SK-N-SH (cell line): Measurements from ENCODE around the gene PPP1R12C. TPM values are rescaled to one million over a fixed set of nuclear protein-coding genes. Genes with fewer than 3 reads are reported as not detected.

Source experiments
- CTCF ChIA-PET: fragments of 300-600, 350-600 bp; formaldehyde crosslinking; extraction: SDS; loops from one replicate; lab custom pipeline; 2021; lab: Yijun Ruan, JAX
- POLR2A ChIA-PET: fragments of 350-600 bp; sonication (Branson Sonifier 250); formaldehyde crosslinking; extraction: SDS; loops from one replicate; lab custom pipeline; 2020; ENCODE audit warnings: antibody characterized with exemption, inconsistent platforms; lab: Yijun Ruan, JAX
- DNase-seq: peaks from one replicate; pipeline ENCODE4 v3.0.0; 2012
- H2AFZ ChIP-seq: fragments of 200-600 bp; sonication (generic); 2 replicates; pipeline ENCODE4 v1.8.1; 2016; ENCODE audit warnings: antibody characterized with exemption, mild to moderate bottlenecking, low read depth
- H3F3A ChIP-seq: fragments of 200-600 bp; sonication (generic); replicated peaks from 2 replicates; pipeline ENCODE3; 2016; ENCODE audit warnings: antibody characterized with exemption, mild to moderate bottlenecking; ENCODE audit not compliant: insufficient read depth
- H3K27ac ChIP-seq, 2 experiments: fragments of 200-500 bp in 1 of 2; fragments of 200-600 bp in 1 of 2; sonication (Bioruptor generic) in 1 of 2; sonication (generic), shearing (Covaris generic) in 1 of 2; 2 replicates each; pipeline versions ENCODE4 v1.5.1 to v1.6.1; 2014 to 2016; ENCODE audit warnings: low read depth in 2 of 2, inconsistent platforms in 1 of 2, low read length in 1 of 2, mild to moderate bottlenecking in 1 of 2, mixed read lengths in 1 of 2
- H3K27me3 ChIP-seq: fragments of 200-600 bp; sonication (generic), shearing (Covaris generic); 2 replicates; pipeline ENCODE4 v1.6.1; 2016; ENCODE audit warnings: mixed run types; ENCODE audit not compliant: insufficient read depth
- H3K36me3 ChIP-seq, 2 experiments: fragments of 200-500 bp in 1 of 2; fragments of 200-600 bp in 1 of 2; sonication (Bioruptor generic) in 1 of 2; sonication (generic) in 1 of 2; replicated peaks in 1 of 2; 2 replicates each; pipeline versions ENCODE3 to v1.5.1; 2014 to 2016; ENCODE audit warnings: low read length in 1 of 2, mild to moderate bottlenecking in 1 of 2; ENCODE audit not compliant: insufficient read depth in 2 of 2, control insufficient read depth in 1 of 2
- H3K4me1 ChIP-seq, 2 experiments: fragments of 200-500 bp in 1 of 2; fragments of 200-600 bp in 1 of 2; sonication (Bioruptor generic) in 1 of 2; sonication (generic), shearing (Covaris generic) in 1 of 2; 2 replicates each; pipeline versions ENCODE4 v1.5.1 to v1.6.1; 2014 to 2016; ENCODE audit warnings: low read depth in 1 of 2, low read length in 1 of 2, mixed run types in 1 of 2; ENCODE audit not compliant: insufficient read depth in 2 of 2, control insufficient read depth in 1 of 2
- H3K4me2 ChIP-seq: fragments of 200-600 bp; sonication (generic), shearing (Covaris generic); 2 replicates; pipeline ENCODE4 v1.6.1; 2017; ENCODE audit warnings: mixed run types
- H3K4me3 ChIP-seq, 2 experiments: fragments of 200-500 bp in 1 of 2; fragments of 200-600 bp in 1 of 2; sonication (Bioruptor generic) in 1 of 2; sonication (generic), shearing (Covaris generic) in 1 of 2; 2 replicates each; pipeline versions ENCODE4 v1.5.1 to v1.8.1; 2014 to 2016; ENCODE audit warnings: low read depth in 2 of 2, inconsistent platforms in 1 of 2, low read length in 1 of 2, mild to moderate bottlenecking in 1 of 2, mixed read lengths in 1 of 2, moderate library complexity in 1 of 2
- H3K79me2 ChIP-seq: fragments of 200-600 bp; sonication (generic); 2 replicates; pipeline ENCODE4 v1.8.1; 2017; ENCODE audit warnings: mild to moderate bottlenecking; ENCODE audit not compliant: insufficient read depth
- H3K9ac ChIP-seq: fragments of 200-600 bp; sonication (generic); 2 replicates; pipeline ENCODE4 v1.6.1; 2017; ENCODE audit warnings: mixed run types
- H3K9me2 ChIP-seq: fragments of 200-600 bp; sonication (generic); 2 replicates; pipeline ENCODE4 v1.6.1; 2017; ENCODE audit warnings: mixed run types
- H3K9me3 ChIP-seq: fragments of 200-600 bp; sonication (generic); 2 replicates; pipeline ENCODE4 v1.6.1; 2017; ENCODE audit warnings: mixed run types, mild to moderate bottlenecking, moderate library complexity
- H4K20me1 ChIP-seq: fragments of 200-600 bp; sonication (generic); 2 replicates; pipeline ENCODE4 v1.6.1; 2017; ENCODE audit warnings: mild to moderate bottlenecking, mixed run types; ENCODE audit not compliant: insufficient read depth
- FOSL2 ChIP-seq: IDR thresholded peaks from 2 replicates; pipeline ENCODE4 v1.4.0; 2012; ENCODE audit warnings: low read depth, mild to moderate bottlenecking, moderate library complexity, borderline replicate concordance
- GABPA ChIP-seq: IDR thresholded peaks from 2 replicates; pipeline ENCODE4 v1.4.0; 2012; ENCODE audit warnings: low read depth, mild to moderate bottlenecking
- JUND ChIP-seq: IDR thresholded peaks from 2 replicates; pipeline ENCODE4 v1.4.0; 2012
- MAX ChIP-seq: IDR thresholded peaks from 2 replicates; pipeline ENCODE4 v1.4.0; 2012; ENCODE audit warnings: low read depth
- MXI1 ChIP-seq: IDR thresholded peaks from 2 replicates; pipeline ENCODE4 v1.6.1; 2012; ENCODE audit warnings: mild to moderate bottlenecking, low read depth, low read length, improper control_type of control experiment
- NFIC ChIP-seq: IDR thresholded peaks from 2 replicates; pipeline ENCODE4 v1.4.0; 2012; ENCODE audit warnings: borderline replicate concordance
- NRF1 ChIP-seq: IDR thresholded peaks from 2 replicates; pipeline ENCODE4 v1.6.1; 2012; ENCODE audit warnings: low read depth, mild to moderate bottlenecking, low read length
- PBX3 ChIP-seq: IDR thresholded peaks from 2 replicates; pipeline ENCODE4; 2012
- POLR2AphosphoS5 ChIP-seq: IDR thresholded peaks from 2 replicates; pipeline ENCODE4 v1.6.1; 2012; ENCODE audit warnings: low read depth, low read length
- RAD21 ChIP-seq: IDR thresholded peaks from 2 replicates; pipeline ENCODE4 v1.6.1; 2012; ENCODE audit warnings: mild to moderate bottlenecking, low read length
- RCOR1 ChIP-seq: fragments of 150-350 bp; IDR thresholded peaks from 2 replicates; pipeline ENCODE4 v1.6.1; 2017; ENCODE audit warnings: antibody characterized with exemption, low read length
- SIN3A ChIP-seq: IDR thresholded peaks from 2 replicates; pipeline ENCODE4 v1.6.1; 2012; ENCODE audit warnings: low read depth, mild to moderate bottlenecking, low read length, moderate library complexity, borderline replicate concordance
- SMC3 ChIP-seq: IDR thresholded peaks from 2 replicates; pipeline ENCODE4 v1.6.1; 2012; ENCODE audit warnings: low read depth, low read length, improper control_type of control experiment
- USF2 ChIP-seq: fragments of 150-350 bp; IDR thresholded peaks from 2 replicates; pipeline ENCODE4 v1.6.1; 2017; ENCODE audit warnings: antibody characterized with exemption, low read length, low read depth, borderline replicate concordance
- YY1 ChIP-seq: IDR thresholded peaks from 2 replicates; pipeline ENCODE4 v1.4.0; 2012; ENCODE audit warnings: low read depth, mild to moderate bottlenecking
- WGBS: methylation state at CpG from one replicate; pipeline ENCODE4 v1.1.6; 2017; ENCODE audit warnings: low lambda C conversion rate; 5-methylcytosine and 5-hydroxymethylcytosine counted together
- polyA plus RNA-seq, 3 experiments: library from polyadenylated mRNA; depleted of rRNA; stranded (reverse); fragments of >200 nt; gene quantifications; 2 replicates each; pipeline ENCODE4 v1.2.3, GENCODE V29; 2012

PPP1R12C gene
- polyA plus RNA-seq, 1 of the 3 experiments (the other 2 are of a cell fraction), result 83.9 TPM

- Histone ChIP-seq H3K79me2 (no peaks in the 10 kb centered on the region), H3K27ac (no peak overlapping the region; a peak in 1 of 4 replicates), H4K20me1 (0 out of 2 replicates have a peak, but pooled peaks cover under 1% of the 10 kb centered on the region), H3K4me2 (no peak overlapping the region), H3K4me3 (no peak overlapping the region), H3K9me3 (no peaks in the 10 kb centered on the region), H2AFZ (no peak overlapping the region), H3K9me2 (no peaks in the 10 kb centered on the region), H3F3A (peaks cover 8% of the 10 kb centered on the region), H3K4me1 (no peaks in the 10 kb centered on the region; a peak in 1 of 4 replicates), H3K27me3 (no peaks in the 10 kb centered on the region), H3K9ac (no peak overlapping the region), H3K36me3 (peaks cover 0 to 43% of the 10 kb centered on the region in 2 experiments)
- no peak for DNase-seq
- no peak for TF ChIP-seq SMC3
- no peak for TF ChIP-seq GABPA
- TF ChIP-seq NFIC, result no peak
- TF ChIP-seq MXI1, result no peak
- TF ChIP-seq RAD21, result no peak
- ChIA-PET POLR2A (no interaction called here), CTCF (interaction anchor here (1.6 kb wide), 1 partner anchor 38 kb away, joined by 5 read pairs; no protein-coding TSS in a partner anchor)
- 90% methylated on average over 19 of the region's 32 CpGs for WGBS
Measured at GRCh38 chr19:55094456-55095259, 22.8 kb downstream of the PPP1R12C start.

GRCh38 chr19:55092423-55093318 lies 24.8 kb downstream of the PPP1R12C start:
- no peak overlapping the region for H3K4me3 ChIP-seq
- no peak overlapping the region for H2AFZ ChIP-seq
- H3K9me2 ChIP-seq, result no peaks in the 10 kb centered on the region
- ChIA-PET POLR2A (no interaction called here), CTCF (no interaction called here)
- 98% methylated on average over 20 of the region's 49 CpGs for WGBS
- peaks cover 12% of the 10 kb centered on the region for H3F3A ChIP-seq
- TF ChIP-seq FOSL2 (no peak), POLR2AphosphoS5 (no peak), MAX (no peak), YY1 (no peak), NRF1 (no peak), RAD21 (no peak), USF2 (no peak), RCOR1 (no peak), SIN3A (no peak), PBX3 (no peak), JUND (no peak)
- peaks cover 0 to 4% of the 10 kb centered on the region in 2 experiments; a peak in 1 of 4 replicates for H3K4me1 ChIP-seq
- H3K27ac ChIP-seq, result no peak overlapping the region
- no peaks in the 10 kb centered on the region for H3K9me3 ChIP-seq
- H3K36me3 ChIP-seq, result peaks cover 0 to 28% of the 10 kb centered on the region in 2 experiments
- H3K79me2 ChIP-seq, result no peaks in the 10 kb centered on the region
- DNase-seq, result no peak
- H4K20me1 ChIP-seq, result peaks cover 11% of the 10 kb centered on the region
- no peak overlapping the region for H3K4me2 ChIP-seq
- no peak overlapping the region for H3K9ac ChIP-seq
- no peaks in the 10 kb centered on the region for H3K27me3 ChIP-seq
